Measurements from ENCODE around the gene APBA2. TPM values are rescaled to one million over a fixed set of nuclear protein-coding genes. Genes with fewer than 3 reads are reported as not detected.
"Not testable (repeated sequence)": the region's sequence is repeated elsewhere in the genome, so short reads cannot be mapped to it uniquely, and the experiment has no call there.

The APBA2 gene
- total RNA-seq, 1 experiment from 2014 or later: 18.4 TPM

- no peak for DNase-seq (ENCODE audit: low read depth)
- in situ Hi-C loops (cut with HindIII; ENCODE audit: low pct_unique_long_range_greater_than_20kb, low sequenced_read_pairs): no loop called here
Observed at GRCh38 chr15:28996953-28997352, 111.2 kb downstream of the APBA2 start.

- DNase-seq (ENCODE audit: low read depth): no peak
- in situ Hi-C loops (cut with HindIII; ENCODE audit: low pct_unique_long_range_greater_than_20kb, low sequenced_read_pairs): no loop called here
Observed at GRCh38 chr15:28997791-28998190, 112.0 kb downstream of the APBA2 start.

- DNase-seq (ENCODE audit: low read depth): no peak
Observed at GRCh38 chr15:28998511-28998910, 112.7 kb downstream of the APBA2 start.

GRCh38 chr15:29003191-29003839 lies 117.5 kb downstream of the APBA2 start:
- in situ Hi-C loops (cut with HindIII; ENCODE audit: low pct_unique_long_range_greater_than_20kb, low sequenced_read_pairs): no loop called here
- DNase-seq (ENCODE audit: low read depth): no peak

More at GRCh38 chr15:28998511-28998910, 112.7 kb downstream of the APBA2 start:
- in situ Hi-C loops (cut with HindIII; ENCODE audit: low pct_unique_long_range_greater_than_20kb, low sequenced_read_pairs): no loop called here

- in situ Hi-C loops (cut with HindIII; ENCODE audit: low pct_unique_long_range_greater_than_20kb, low sequenced_read_pairs): no loop called here
Observed at GRCh38 chr15:29003840-29004233, 118.1 kb downstream of the APBA2 start.

GRCh38 chr15:29005931-29006330 lies 120.2 kb downstream of the APBA2 start:
- DNase-seq (ENCODE audit: low read depth): no peak
- in situ Hi-C loops (cut with HindIII; ENCODE audit: low pct_unique_long_range_greater_than_20kb, low sequenced_read_pairs): no loop called here

More at GRCh38 chr15:29003840-29004233, 118.1 kb downstream of the APBA2 start:
- no peak for DNase-seq (ENCODE audit: low read depth)

GRCh38 chr15:29008846-29009245 lies 123.1 kb downstream of the APBA2 start:
- in situ Hi-C loops (cut with HindIII; ENCODE audit: low pct_unique_long_range_greater_than_20kb, low sequenced_read_pairs): no loop called here
- no peak for DNase-seq (ENCODE audit: low read depth)

GRCh38 chr15:29012097-29012496 lies 126.3 kb downstream of the APBA2 start:
- DNase-seq (ENCODE audit: low read depth): no peak
- in situ Hi-C loops (cut with HindIII; ENCODE audit: low pct_unique_long_range_greater_than_20kb, low sequenced_read_pairs): no loop called here

GRCh38 chr15:29014493-29014892 lies 128.7 kb downstream of the APBA2 start:
- DNase-seq (ENCODE audit: low read depth): no peak
- in situ Hi-C loops (cut with HindIII; ENCODE audit: low pct_unique_long_range_greater_than_20kb, low sequenced_read_pairs): no loop called here

GRCh38 chr15:29016518-29016917 lies 130.7 kb downstream of the APBA2 start:
- in situ Hi-C loops (cut with HindIII; ENCODE audit: low pct_unique_long_range_greater_than_20kb, low sequenced_read_pairs): no loop called here
- DNase-seq (ENCODE audit: low read depth): no peak

- DNase-seq (ENCODE audit: low read depth): no peak
- in situ Hi-C loops (cut with HindIII; ENCODE audit: low pct_unique_long_range_greater_than_20kb, low sequenced_read_pairs): no loop called here
Observed at GRCh38 chr15:29018120-29018805, 132.5 kb downstream of the APBA2 start.

- no peak for DNase-seq (ENCODE audit: low read depth)
- in situ Hi-C loops (cut with HindIII; ENCODE audit: low pct_unique_long_range_greater_than_20kb, low sequenced_read_pairs): no loop called here
Observed at GRCh38 chr15:29018995-29019976, 133.5 kb downstream of the APBA2 start.

- in situ Hi-C loops (cut with HindIII; ENCODE audit: low pct_unique_long_range_greater_than_20kb, low sequenced_read_pairs): no loop called here
- no peak for DNase-seq (ENCODE audit: low read depth)
Observed at GRCh38 chr15:29021857-29022256, 136.1 kb downstream of the APBA2 start.

- no peak for DNase-seq (ENCODE audit: low read depth)
- in situ Hi-C loops (cut with HindIII; ENCODE audit: low pct_unique_long_range_greater_than_20kb, low sequenced_read_pairs): no loop called here
Observed at GRCh38 chr15:29024662-29025061, 138.9 kb downstream of the APBA2 start.

- in situ Hi-C loops (cut with HindIII; ENCODE audit: low pct_unique_long_range_greater_than_20kb, low sequenced_read_pairs); DNase-seq (ENCODE audit: low read depth): not testable (repeated sequence)
Observed at GRCh38 chr15:29025411-29025810, 139.6 kb downstream of the APBA2 start.

- in situ Hi-C loops (cut with HindIII; ENCODE audit: low pct_unique_long_range_greater_than_20kb, low sequenced_read_pairs): not testable (repeated sequence)
Observed at GRCh38 chr15:29028158-29028557, 142.4 kb downstream of the APBA2 start.

GRCh38 chr15:29029651-29030195 lies 143.9 kb downstream of the APBA2 start:
- in situ Hi-C loops (cut with HindIII; ENCODE audit: low pct_unique_long_range_greater_than_20kb, low sequenced_read_pairs): no loop called here
- DNase-seq (ENCODE audit: low read depth): no peak

More at GRCh38 chr15:29028158-29028557, 142.4 kb downstream of the APBA2 start:
- DNase-seq (ENCODE audit: low read depth): not testable (repeated sequence)

- DNase-seq (ENCODE audit: low read depth): no peak
- in situ Hi-C loops (cut with HindIII; ENCODE audit: low pct_unique_long_range_greater_than_20kb, low sequenced_read_pairs): no loop called here
Observed at GRCh38 chr15:29031502-29032228, 145.9 kb downstream of the APBA2 start.

All from Caki2 (cell line).